CD14-positive monocyte (primary cell): ENCODE measurements around the gene DPP10. TPM values are rescaled to one million over a fixed set of nuclear protein-coding genes. Genes with fewer than 3 reads are reported as not detected.

Experiments used
- DNase-seq, 3 donors: peaks; one replicate each; pipeline ENCODE4 v3.0.0-alpha.2; 2011 to 2022
- H2AFZ ChIP-seq: 2 replicates; pipeline ENCODE4 v1.6.0; 2012; ENCODE audit warnings: mild to moderate bottlenecking, low read depth, low read length, inconsistent platforms; ENCODE audit not compliant: insufficient read depth, poor library complexity, severe bottlenecking
- H3K27ac ChIP-seq, 2 donors: 1 replicate in 1 of 2; 2 replicates in 1 of 2; pipeline ENCODE4 v1.5.1; 2012 to 2013; ENCODE audit warnings: low read length in 2 of 2, control low read depth in 1 of 2, inconsistent platforms in 1 of 2, low read depth in 1 of 2, mild to moderate bottlenecking in 1 of 2
- H3K27me3 ChIP-seq, 2 donors: one replicate each; pipeline versions ENCODE4 v1.6.0 to v1.6.1; 2011 to 2013; ENCODE audit warnings: low read length in 2 of 2; ENCODE audit not compliant: control insufficient read depth in 2 of 2, insufficient read depth in 2 of 2
- H3K36me3 ChIP-seq, 2 donors: replicated peaks in 1 of 2; 1 replicate in 1 of 2; 2 replicates in 1 of 2; pipeline versions ENCODE4 v1.5.1 to v1.6.1; 2012 to 2013; ENCODE audit warnings: low read length in 2 of 2, control low read depth in 1 of 2, inconsistent platforms in 1 of 2, mild to moderate bottlenecking in 1 of 2; ENCODE audit not compliant: insufficient read depth in 2 of 2, control insufficient read depth in 1 of 2
- H3K4me1 ChIP-seq, 2 donors: 1 replicate in 1 of 2; 2 replicates in 1 of 2; pipeline versions ENCODE4 v1.5.1 to v1.6.1; 2012 to 2013; ENCODE audit warnings: low read length in 2 of 2, control low read depth in 1 of 2, inconsistent platforms in 1 of 2, mild to moderate bottlenecking in 1 of 2, moderate library complexity in 1 of 2; ENCODE audit not compliant: insufficient read depth in 2 of 2, control insufficient read depth in 1 of 2
- H3K4me2 ChIP-seq: replicated peaks from 2 replicates; pipeline ENCODE3; 2012; ENCODE audit warnings: low read length, moderate library complexity, mild to moderate bottlenecking; ENCODE audit not compliant: poor library complexity, severe bottlenecking; ENCODE audit errors: extremely low read depth
- H3K4me3 ChIP-seq, 3 experiments: fragments of 200-600 bp in 1 of 3; sonication (generic) in 1 of 3; replicated peaks in 1 of 3; 1 replicate in 2 of 3; 2 replicates in 1 of 3; pipeline ENCODE4 v1.5.1; 2011 to 2013; ENCODE audit warnings: low read length in 3 of 3, mild to moderate bottlenecking in 3 of 3, control low read depth in 2 of 3, low read depth in 2 of 3, inconsistent platforms in 1 of 3, moderate library complexity in 1 of 3
- H3K79me2 ChIP-seq: 2 replicates; pipeline ENCODE4 v1.6.0; 2012; ENCODE audit warnings: mild to moderate bottlenecking, control low read depth, inconsistent platforms, low read length, moderate library complexity; ENCODE audit not compliant: insufficient read depth
- H3K9ac ChIP-seq: 2 replicates; pipeline ENCODE4 v1.6.0; 2017; ENCODE audit warnings: low read length, mild to moderate bottlenecking; ENCODE audit not compliant: insufficient read depth, poor library complexity, severe bottlenecking
- H3K9me3 ChIP-seq, 2 donors: replicated peaks in 1 of 2; 1 replicate in 1 of 2; 2 replicates in 1 of 2; pipeline versions ENCODE4 v1.5.1 to v1.6.1; 2012 to 2013; ENCODE audit warnings: low read length in 2 of 2, control low read depth in 1 of 2; ENCODE audit not compliant: control insufficient read depth in 1 of 2, insufficient read depth in 1 of 2
- H4K20me1 ChIP-seq: 2 replicates; pipeline ENCODE4 v1.6.0; 2012; ENCODE audit warnings: mild to moderate bottlenecking, low read length, control low read depth, moderate library complexity; ENCODE audit not compliant: insufficient read depth
- H3K27ac Mint-ChIP-seq, 7 donors: one replicate each; pipeline ENCODE4 v1.8.0; 2020; ENCODE audit warnings: mild to moderate bottlenecking in 7 of 7, mixed read lengths in 7 of 7, moderate library complexity in 6 of 7, inconsistent platforms in 2 of 7
- H3K27me3 Mint-ChIP-seq, 3 donors: one replicate each; pipeline ENCODE4 v1.8.0; 2021 to 2022; ENCODE audit warnings: low read depth in 3 of 3, mild to moderate bottlenecking in 3 of 3, mixed read lengths in 3 of 3, moderate library complexity in 3 of 3, inconsistent platforms in 1 of 3
- H3K36me3 Mint-ChIP-seq, 2 donors: one replicate each; pipeline ENCODE4 v1.8.0; 2020; ENCODE audit warnings: mixed read lengths in 2 of 2, inconsistent platforms in 1 of 2, mild to moderate bottlenecking in 1 of 2
- H3K4me1 Mint-ChIP-seq: one replicate; pipeline ENCODE4 v1.8.0; 2020; ENCODE audit warnings: mild to moderate bottlenecking, mixed read lengths
- H3K4me3 Mint-ChIP-seq, 2 donors: one replicate each; pipeline ENCODE4 v1.8.0; 2020; ENCODE audit warnings: mild to moderate bottlenecking in 2 of 2, mixed read lengths in 2 of 2, moderate library complexity in 1 of 2
- H3K9me3 Mint-ChIP-seq, 7 donors: one replicate each; pipeline ENCODE4 v1.8.0; 2020 to 2022; ENCODE audit warnings: mixed read lengths in 7 of 7, mild to moderate bottlenecking in 6 of 7, moderate library complexity in 6 of 7, inconsistent platforms in 2 of 7
- WGBS: methylation state at CpG from one replicate; pipeline ENCODE4 v1.1.5; 2013; ENCODE audit warnings: missing lambda C conversion rate; ENCODE audit not compliant: insufficient coverage; 5-methylcytosine and 5-hydroxymethylcytosine counted together
- intact Hi-C, 2 donors: fragments of 100-400 bp; cut with micrococcal nuclease; formaldehyde crosslinking; loops; one replicate each; pipeline versions ENCODE4 v1.15.0 to v1.15.1; 2023
- polyA plus RNA-seq, 3 donors: library from polyadenylated mRNA; depleted of rRNA in 1 of 3; unstranded in 2 of 3; stranded (reverse) in 1 of 3; fragments of 300-500 nt in 2 of 3; fragments of >200 nt in 1 of 3; fragmentation: Illumina TruSeq in 2 of 3; gene quantifications; 1 replicate in 2 of 3; 2 replicates in 1 of 3; pipeline ENCODE4 v1.2.3, GENCODE V29; 2012 to 2021
- TF ChIP-seq, protein P1 (sequence below): fragments of 200-600 bp; IDR thresholded peaks from one replicate; pipeline ENCODE4 v1.8.0; 2022; ENCODE audit warnings: antibody characterized with exemption, mild to moderate bottlenecking

Gene DPP10
- polyA plus RNA-seq, 3 donors: not detected

DNA sequence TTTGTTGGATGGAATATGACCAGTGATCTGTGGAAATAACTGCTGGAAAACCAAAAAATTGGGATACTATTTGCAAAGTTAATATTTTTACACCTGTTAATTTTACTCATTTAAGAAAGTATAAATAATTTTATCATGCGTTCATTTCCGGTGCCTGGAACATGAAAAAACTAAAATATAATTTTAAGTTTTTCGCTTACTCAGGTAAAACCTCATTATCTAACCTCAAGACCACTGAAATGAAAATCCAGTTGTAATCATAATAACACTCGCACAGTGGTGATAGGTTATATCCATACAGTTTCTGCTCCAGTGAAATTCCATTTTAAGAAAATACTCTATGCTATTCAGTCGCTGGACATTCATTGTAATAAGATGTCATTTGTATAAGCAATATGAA lies 517.9 kb downstream of the DPP10 start:
- H3K4me1 ChIP-seq: no peaks in the 10 kb centered on the region
- H3K79me2 ChIP-seq: no peaks in the 10 kb centered on the region
- H3K9me3 ChIP-seq: no peaks in the 10 kb centered on the region
- no peak overlapping the region for H3K4me3 Mint-ChIP-seq
- H3K27me3 Mint-ChIP-seq: peaks cover 0 to 2% (median 0%) of the 10 kb centered on the region in 3 donors
- WGBS: no CpG with 5 or more reads among the region's 5 CpGs
- H3K4me1 Mint-ChIP-seq: no peaks in the 10 kb centered on the region
- peaks cover under 1 to 6% (median 3%) of the 10 kb centered on the region in 7 donors for H3K9me3 Mint-ChIP-seq
- no peak overlapping the region for H3K27ac ChIP-seq
- TF ChIP-seq, protein P1, sequence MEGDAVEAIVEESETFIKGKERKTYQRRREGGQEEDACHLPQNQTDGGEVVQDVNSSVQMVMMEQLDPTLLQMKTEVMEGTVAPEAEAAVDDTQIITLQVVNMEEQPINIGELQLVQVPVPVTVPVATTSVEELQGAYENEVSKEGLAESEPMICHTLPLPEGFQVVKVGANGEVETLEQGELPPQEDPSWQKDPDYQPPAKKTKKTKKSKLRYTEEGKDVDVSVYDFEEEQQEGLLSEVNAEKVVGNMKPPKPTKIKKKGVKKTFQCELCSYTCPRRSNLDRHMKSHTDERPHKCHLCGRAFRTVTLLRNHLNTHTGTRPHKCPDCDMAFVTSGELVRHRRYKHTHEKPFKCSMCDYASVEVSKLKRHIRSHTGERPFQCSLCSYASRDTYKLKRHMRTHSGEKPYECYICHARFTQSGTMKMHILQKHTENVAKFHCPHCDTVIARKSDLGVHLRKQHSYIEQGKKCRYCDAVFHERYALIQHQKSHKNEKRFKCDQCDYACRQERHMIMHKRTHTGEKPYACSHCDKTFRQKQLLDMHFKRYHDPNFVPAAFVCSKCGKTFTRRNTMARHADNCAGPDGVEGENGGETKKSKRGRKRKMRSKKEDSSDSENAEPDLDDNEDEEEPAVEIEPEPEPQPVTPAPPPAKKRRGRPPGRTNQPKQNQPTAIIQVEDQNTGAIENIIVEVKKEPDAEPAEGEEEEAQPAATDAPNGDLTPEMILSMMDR: no peak
- no peaks in the 10 kb centered on the region for H3K36me3 Mint-ChIP-seq
- H3K27me3 ChIP-seq: no peaks in the 10 kb centered on the region
- DNase-seq: no peak
- H3K9ac ChIP-seq: no peak overlapping the region
- no peaks in the 10 kb centered on the region for H4K20me1 ChIP-seq
- no peaks in the 10 kb centered on the region for H3K36me3 ChIP-seq
- intact Hi-C loops: no loop called here
- no peak overlapping the region for H3K27ac Mint-ChIP-seq
- H3K4me2 ChIP-seq: no peak overlapping the region
- H3K4me3 ChIP-seq: no peak overlapping the region
- H2AFZ ChIP-seq: no peak overlapping the region

DNA sequence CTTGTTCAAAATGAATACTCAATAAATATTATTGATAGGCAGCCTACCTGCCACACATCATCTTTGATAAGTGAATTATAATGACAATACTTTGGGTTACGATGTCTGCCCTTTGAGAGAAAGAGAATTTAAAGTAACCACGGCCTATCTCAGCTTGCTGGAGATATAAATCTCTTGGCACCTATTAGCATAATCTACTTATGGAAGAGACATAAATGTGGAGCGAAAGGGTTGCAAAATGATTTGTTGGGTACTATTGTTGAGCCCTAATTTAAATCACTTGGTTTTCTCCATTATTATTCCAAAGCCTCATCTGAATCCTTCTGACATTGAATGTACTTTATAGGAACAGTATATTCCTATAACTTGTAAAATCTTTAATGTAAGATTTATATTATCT lies 520.1 kb downstream of the DPP10 start:
- Mint-ChIP-seq H3K27ac (no peak overlapping the region), H3K27me3 (peaks cover 0 to 3% (median 0%) of the 10 kb centered on the region in 3 donors), H3K9me3 (peaks cover 0 to 9% (median 4%) of the 10 kb centered on the region in 7 donors), H3K4me3 (no peak overlapping the region), H3K4me1 (no peaks in the 10 kb centered on the region), H3K36me3 (no peaks in the 10 kb centered on the region)
- DNase-seq: no peak
- intact Hi-C loops: no loop called here
- Histone ChIP-seq H3K79me2 (no peaks in the 10 kb centered on the region), H3K4me2 (no peak overlapping the region), H3K27me3 (no peaks in the 10 kb centered on the region), H3K9ac (no peak overlapping the region), H3K36me3 (no peaks in the 10 kb centered on the region), H3K4me1 (no peaks in the 10 kb centered on the region), H4K20me1 (no peaks in the 10 kb centered on the region), H3K9me3 (no peaks in the 10 kb centered on the region), H3K4me3 (no peak overlapping the region), H3K27ac (no peak overlapping the region), H2AFZ (no peak overlapping the region)
- WGBS: no CpG with 5 or more reads among the region's 3 CpGs
- TF ChIP-seq, protein P1: no peak
